ENCODE data around the gene ARHGEF16.

DNA sequence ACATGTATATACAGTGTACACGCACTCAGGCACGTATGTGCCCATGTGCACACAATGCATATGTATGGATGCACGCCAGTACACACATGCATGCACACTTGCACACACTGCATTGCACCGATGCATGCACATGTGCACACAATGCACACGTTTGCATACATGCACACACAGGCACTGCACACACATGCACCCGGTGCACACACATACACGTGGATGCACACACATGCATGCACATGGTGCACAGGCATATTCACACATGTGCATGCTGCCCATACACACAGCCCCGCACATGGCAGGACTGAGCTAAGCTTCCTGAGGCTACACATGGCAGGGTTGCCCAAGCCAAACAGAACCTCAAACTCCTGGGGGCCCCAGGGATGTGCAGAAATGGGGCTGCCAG lies 19.6 kb downstream of the ARHGEF16 start:
- TF ChIP-seq POLR2A (IDR thresholded peaks at IDR 0.05) = no peak
- TF ChIP-seq, protein P1, sequence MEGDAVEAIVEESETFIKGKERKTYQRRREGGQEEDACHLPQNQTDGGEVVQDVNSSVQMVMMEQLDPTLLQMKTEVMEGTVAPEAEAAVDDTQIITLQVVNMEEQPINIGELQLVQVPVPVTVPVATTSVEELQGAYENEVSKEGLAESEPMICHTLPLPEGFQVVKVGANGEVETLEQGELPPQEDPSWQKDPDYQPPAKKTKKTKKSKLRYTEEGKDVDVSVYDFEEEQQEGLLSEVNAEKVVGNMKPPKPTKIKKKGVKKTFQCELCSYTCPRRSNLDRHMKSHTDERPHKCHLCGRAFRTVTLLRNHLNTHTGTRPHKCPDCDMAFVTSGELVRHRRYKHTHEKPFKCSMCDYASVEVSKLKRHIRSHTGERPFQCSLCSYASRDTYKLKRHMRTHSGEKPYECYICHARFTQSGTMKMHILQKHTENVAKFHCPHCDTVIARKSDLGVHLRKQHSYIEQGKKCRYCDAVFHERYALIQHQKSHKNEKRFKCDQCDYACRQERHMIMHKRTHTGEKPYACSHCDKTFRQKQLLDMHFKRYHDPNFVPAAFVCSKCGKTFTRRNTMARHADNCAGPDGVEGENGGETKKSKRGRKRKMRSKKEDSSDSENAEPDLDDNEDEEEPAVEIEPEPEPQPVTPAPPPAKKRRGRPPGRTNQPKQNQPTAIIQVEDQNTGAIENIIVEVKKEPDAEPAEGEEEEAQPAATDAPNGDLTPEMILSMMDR (IDR thresholded peaks at IDR 0.05) = no peak

Data from esophagus squamous epithelium (tissue), 4 donors.